Endothelial cell of umbilical vein (primary cell): ENCODE results near the gene AGRN. TPM values are rescaled to one million over a fixed set of nuclear protein-coding genes. Genes with fewer than 3 reads are reported as not detected.

Source experiments
- BruUV-seq: library from RNA; stranded (reverse); fragments of 400-500 nt; replicated peaks from 2 replicates; lab custom pipeline; 2021; lab: Mats Ljungman, UMichigan
- CTCF ChIA-PET: fragments of 300-600, 350-600 bp; sonication (Branson Sonifier 250); formaldehyde crosslinking; loops from one replicate; lab custom pipeline; 2021; ENCODE audit warnings: antibody characterized with exemption, inconsistent platforms; lab: Charles Lee
- POLR2A ChIA-PET: fragments of 300-600, 350-600 bp; sonication (Branson Sonifier 250); formaldehyde crosslinking; loops from one replicate; lab custom pipeline; 2021; ENCODE audit warnings: antibody characterized with exemption, inconsistent platforms; lab: Charles Lee
- DNase-seq: peaks from one replicate; pipeline ENCODE4 v3.0.0-alpha.2; 2011; ENCODE audit warnings: low read depth, low spot score
- FAIRE-seq: peaks from 2 replicates; lab custom pipeline; 2011; peaks lifted over from hg19 to GRCh38; lab: Jason Lieb, UNC
- H2AFZ ChIP-seq: 2 replicates; pipeline ENCODE4 v1.6.0; 2012; ENCODE audit warnings: low read depth, low read length, control low read depth, inconsistent platforms
- H3K27ac ChIP-seq: 2 replicates; pipeline ENCODE4 v1.5.1; 2011; ENCODE audit warnings: low read depth, mild to moderate bottlenecking, control low read depth, low read length, moderate library complexity; ENCODE audit not compliant: insufficient read depth
- H3K27me3 ChIP-seq, 2 experiments: 2 replicates each; pipeline versions ENCODE4 v1.6.0 to v1.6.1; 2011; ENCODE audit warnings: low read length in 2 of 2, mixed read lengths in 1 of 2; ENCODE audit not compliant: control insufficient read depth in 2 of 2, insufficient read depth in 2 of 2
- H3K36me3 ChIP-seq, 2 experiments: 2 replicates in 1 of 2; 3 replicates in 1 of 2; pipeline ENCODE4 v1.5.1; 2011; ENCODE audit warnings: low read length in 2 of 2, mild to moderate bottlenecking in 1 of 2, moderate library complexity in 1 of 2; ENCODE audit not compliant: control insufficient read depth in 2 of 2, insufficient read depth in 2 of 2; ENCODE audit errors: extremely low read depth in 1 of 2
- H3K4me1 ChIP-seq: 3 replicates; pipeline ENCODE4 v1.5.1; 2011; ENCODE audit warnings: mild to moderate bottlenecking, low read length; ENCODE audit not compliant: control insufficient read depth, insufficient read depth; ENCODE audit errors: extremely low read depth
- H3K4me2 ChIP-seq: 2 replicates; pipeline ENCODE4 v1.6.1; 2011; ENCODE audit warnings: low read length, control low read depth, mixed read lengths; ENCODE audit not compliant: insufficient read depth
- H3K4me3 ChIP-seq, 3 experiments: fragments of 200-600 bp in 1 of 3; sonication (generic), shearing (Covaris generic) in 1 of 3; replicated peaks in 1 of 3; 2 replicates each; pipeline ENCODE4 v1.5.1; 2011 to 2016; ENCODE audit warnings: control low read depth in 3 of 3, low read length in 3 of 3, mild to moderate bottlenecking in 2 of 3, inconsistent platforms in 1 of 3, low read depth in 1 of 3, moderate library complexity in 1 of 3; ENCODE audit not compliant: insufficient read depth in 1 of 3
- H3K79me2 ChIP-seq: 2 replicates; pipeline ENCODE4 v1.6.0; 2012; ENCODE audit warnings: low read length, inconsistent platforms; ENCODE audit not compliant: control insufficient read depth, insufficient read depth
- H3K9ac ChIP-seq: replicated peaks from 2 replicates; pipeline ENCODE3; 2011; ENCODE audit warnings: low read length, control low read depth; ENCODE audit not compliant: insufficient read depth; ENCODE audit errors: extremely low read depth
- H3K9me1 ChIP-seq: replicated peaks from 3 replicates; pipeline ENCODE4 v1.6.0; 2011; ENCODE audit warnings: mild to moderate bottlenecking, low read length; ENCODE audit not compliant: control insufficient read depth, insufficient read depth; ENCODE audit errors: extremely low read depth
- H3K9me3 ChIP-seq: replicated peaks from 2 replicates; pipeline ENCODE4 v1.5.1; 2012; ENCODE audit warnings: low read length, inconsistent platforms; ENCODE audit not compliant: control insufficient read depth, insufficient read depth
- H4K20me1 ChIP-seq: replicated peaks from 2 replicates; pipeline ENCODE3; 2011; ENCODE audit warnings: mild to moderate bottlenecking, low read length; ENCODE audit not compliant: control insufficient read depth, insufficient read depth; ENCODE audit errors: extremely low read depth
- EZH2 ChIP-seq: IDR thresholded peaks from 2 replicates; pipeline ENCODE4 v1.6.1; 2012; ENCODE audit warnings: borderline replicate concordance, low read depth, mild to moderate bottlenecking, moderate library complexity, low read length, inconsistent platforms; ENCODE audit not compliant: severe bottlenecking
- FOS ChIP-seq: IDR thresholded peaks from 2 replicates; pipeline ENCODE4 v1.6.1; 2011; ENCODE audit warnings: mild to moderate bottlenecking, low read length, moderate library complexity, borderline replicate concordance; ENCODE audit not compliant: insufficient read depth
- GATA2 ChIP-seq: IDR thresholded peaks from 2 replicates; pipeline ENCODE4 v1.7.0; 2011; ENCODE audit warnings: low read depth, mild to moderate bottlenecking, moderate library complexity, mixed read lengths, low read length; ENCODE audit not compliant: insufficient read length, insufficient read depth
- MAX ChIP-seq: IDR thresholded peaks from 2 replicates; pipeline ENCODE4 v1.6.1; 2011; ENCODE audit not compliant: insufficient read depth, insufficient read length
- MYC ChIP-seq: IDR thresholded peaks from one replicate; pipeline ENCODE4 v1.6.1; 2011; ENCODE audit warnings: mild to moderate bottlenecking, low read depth, low read length
- POLR2A ChIP-seq: IDR thresholded peaks from 2 replicates; pipeline ENCODE4 v1.6.1; 2012; ENCODE audit warnings: low read depth, mild to moderate bottlenecking, control low read depth, low read length
- POLR2AphosphoS5 ChIP-seq: IDR thresholded peaks from 2 replicates; pipeline ENCODE4 v1.6.1; 2012; ENCODE audit warnings: low read depth, mild to moderate bottlenecking, control low read depth, low read length, moderate library complexity; ENCODE audit not compliant: insufficient read depth
- dilution Hi-C: fragments of 300-500 bp; cut with MboI; formaldehyde crosslinking; loops from one replicate; pipeline ENCODE4 v1.15.0; 2019; ENCODE audit warnings: low sequenced_read_pairs; ENCODE audit not compliant: extremely low pct_ligation_motif_present
- intact Hi-C: fragments of 100-400 bp; cut with micrococcal nuclease; formaldehyde crosslinking; loops from one replicate; pipeline ENCODE4 v1.10.0; 2022
- polyA plus RNA-seq, 4 experiments: library from polyadenylated mRNA; depleted of rRNA in 3 of 4; stranded (reverse) in 3 of 4; unstranded in 1 of 4; fragments of >200 nt; gene quantifications; 2 replicates each; pipeline versions ENCODE4 v1.2.1 to v1.2.3, GENCODE V29; 2011 to 2012; ENCODE audit warnings: missing spikeins in 1 of 4
- total RNA-seq: library from RNA; stranded (reverse); gene quantifications from 2 replicates; pipeline ENCODE4 v1.2.3, GENCODE V29; 2021
- TF ChIP-seq, protein P1 (sequence below), 2 donors: IDR thresholded peaks; 1 replicate in 1 of 2; 2 replicates in 1 of 2; pipeline ENCODE4 v1.5.1; 2011; ENCODE audit warnings: low read length in 2 of 2, mild to moderate bottlenecking in 2 of 2, moderate library complexity in 2 of 2, control low read depth in 1 of 2, inconsistent platforms in 1 of 2, low read depth in 1 of 2; ENCODE audit not compliant: insufficient read depth in 1 of 2; ENCODE audit errors: extremely low read depth in 1 of 2

The AGRN gene
- total and polyA plus RNA-seq, 2 donors (not counting 3 experiments of a cell fraction or from before 2014, with no cell fraction given), result 66.6 to 67.8 TPM

GRCh38 chr1:979744-980072 is 40.2 kb upstream of the AGRN start:
- FAIRE-seq, result no peak
- H3K79me2 ChIP-seq, result no peaks in the 10 kb centered on the region
- POLR2A ChIA-PET, result no interaction called here

More at GRCh38 chr1:979744-980072, 40.2 kb upstream of the AGRN start:
- Histone ChIP-seq H3K4me2 (no peak overlapping the region), H3K4me1 (no peaks in the 10 kb centered on the region), H3K27ac (no peak overlapping the region), H3K9me1 (no peaks in the 10 kb centered on the region), H3K36me3 (no peaks in the 10 kb centered on the region), H2AFZ (no peak overlapping the region), H4K20me1 (no peaks in the 10 kb centered on the region), H3K27me3 (no peaks in the 10 kb centered on the region), H3K9ac (no peak overlapping the region), H3K4me3 (no peak overlapping the region), H3K9me3 (no peaks in the 10 kb centered on the region)
- dilution Hi-C loops, result no loop called here
- intact Hi-C loops, result no loop called here
- no TSS peak for BruUV-seq
- no peak for DNase-seq
- no peak for TF ChIP-seq EZH2
- TF ChIP-seq POLR2A, result no peak
- TF ChIP-seq POLR2AphosphoS5, result no peak
- no peak for TF ChIP-seq MAX
- TF ChIP-seq GATA2, result no peak
- no peak for TF ChIP-seq MYC
- TF ChIP-seq FOS, result no peak
- TF ChIP-seq, protein P1, sequence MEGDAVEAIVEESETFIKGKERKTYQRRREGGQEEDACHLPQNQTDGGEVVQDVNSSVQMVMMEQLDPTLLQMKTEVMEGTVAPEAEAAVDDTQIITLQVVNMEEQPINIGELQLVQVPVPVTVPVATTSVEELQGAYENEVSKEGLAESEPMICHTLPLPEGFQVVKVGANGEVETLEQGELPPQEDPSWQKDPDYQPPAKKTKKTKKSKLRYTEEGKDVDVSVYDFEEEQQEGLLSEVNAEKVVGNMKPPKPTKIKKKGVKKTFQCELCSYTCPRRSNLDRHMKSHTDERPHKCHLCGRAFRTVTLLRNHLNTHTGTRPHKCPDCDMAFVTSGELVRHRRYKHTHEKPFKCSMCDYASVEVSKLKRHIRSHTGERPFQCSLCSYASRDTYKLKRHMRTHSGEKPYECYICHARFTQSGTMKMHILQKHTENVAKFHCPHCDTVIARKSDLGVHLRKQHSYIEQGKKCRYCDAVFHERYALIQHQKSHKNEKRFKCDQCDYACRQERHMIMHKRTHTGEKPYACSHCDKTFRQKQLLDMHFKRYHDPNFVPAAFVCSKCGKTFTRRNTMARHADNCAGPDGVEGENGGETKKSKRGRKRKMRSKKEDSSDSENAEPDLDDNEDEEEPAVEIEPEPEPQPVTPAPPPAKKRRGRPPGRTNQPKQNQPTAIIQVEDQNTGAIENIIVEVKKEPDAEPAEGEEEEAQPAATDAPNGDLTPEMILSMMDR (IDR thresholded peaks at IDR 0.05; ENCODE audit: extremely low read depth in 1 of 2, insufficient read depth in 1 of 2, low read depth in 1 of 2, low read length in 2 of 2), result no peak
- CTCF ChIA-PET, result no interaction called here
